ENCODE results near the gene GANC. TPM values are rescaled to one million over a fixed set of nuclear protein-coding genes. Genes with fewer than 3 reads are reported as not detected.

Gene GANC
- total RNA-seq, 2 experiments from 2014 or later: 27.9 to 31.7 TPM

GRCh38 chr15:42352401-42352800 is 79.4 kb downstream of the GANC start:
- TF ChIP-seq, protein P1, sequence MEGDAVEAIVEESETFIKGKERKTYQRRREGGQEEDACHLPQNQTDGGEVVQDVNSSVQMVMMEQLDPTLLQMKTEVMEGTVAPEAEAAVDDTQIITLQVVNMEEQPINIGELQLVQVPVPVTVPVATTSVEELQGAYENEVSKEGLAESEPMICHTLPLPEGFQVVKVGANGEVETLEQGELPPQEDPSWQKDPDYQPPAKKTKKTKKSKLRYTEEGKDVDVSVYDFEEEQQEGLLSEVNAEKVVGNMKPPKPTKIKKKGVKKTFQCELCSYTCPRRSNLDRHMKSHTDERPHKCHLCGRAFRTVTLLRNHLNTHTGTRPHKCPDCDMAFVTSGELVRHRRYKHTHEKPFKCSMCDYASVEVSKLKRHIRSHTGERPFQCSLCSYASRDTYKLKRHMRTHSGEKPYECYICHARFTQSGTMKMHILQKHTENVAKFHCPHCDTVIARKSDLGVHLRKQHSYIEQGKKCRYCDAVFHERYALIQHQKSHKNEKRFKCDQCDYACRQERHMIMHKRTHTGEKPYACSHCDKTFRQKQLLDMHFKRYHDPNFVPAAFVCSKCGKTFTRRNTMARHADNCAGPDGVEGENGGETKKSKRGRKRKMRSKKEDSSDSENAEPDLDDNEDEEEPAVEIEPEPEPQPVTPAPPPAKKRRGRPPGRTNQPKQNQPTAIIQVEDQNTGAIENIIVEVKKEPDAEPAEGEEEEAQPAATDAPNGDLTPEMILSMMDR (conservative IDR thresholded peaks at IDR 0.05; ENCODE audit: low read length): no peak
- TF ChIP-seq EZH2phosphoT487 (IDR thresholded peaks at IDR 0.05; ENCODE audit: borderline replicate concordance, low read depth, low read length): no peak
- POLR2A ChIA-PET: no interaction called here
- CTCF ChIA-PET (ENCODE audit: unreplicated experiment): no interaction called here
- no peaks in the 10 kb centered on the region for H3K9me2 ChIP-seq (ENCODE audit: insufficient read depth, low read length)
- H3K36me3 ChIP-seq (ENCODE audit: insufficient read depth, low read length): peaks cover 4% of the 10 kb centered on the region; the same call in 1 of the 2 replicates
- no peak for DNase-seq (ENCODE audit: low spot score)
- H3K4me1 ChIP-seq (ENCODE audit: insufficient read depth, low read length, poor library complexity, severe bottlenecking): no peaks in the 10 kb centered on the region
- H4K20me1 ChIP-seq (ENCODE audit: insufficient read depth, low read length): no peaks in the 10 kb centered on the region
- intact Hi-C loops (cut with micrococcal nuclease; ENCODE audit: unreplicated experiment): no loop called here
- H3K4me2 ChIP-seq (ENCODE audit: low read length): no peak overlapping the region
- no peaks in the 10 kb centered on the region for H3K79me2 ChIP-seq (ENCODE audit: insufficient read depth, low read depth, low read length)
- H3K27ac ChIP-seq (ENCODE audit: low read depth, low read length, poor library complexity, severe bottlenecking): no peak overlapping the region
- no TSS peak for BruUV-seq (replicated peaks)
- H2AFZ ChIP-seq (ENCODE audit: low read length): no peak overlapping the region
- no peak overlapping the region for H3K4me3 ChIP-seq (ENCODE audit: low read depth, low read length, poor library complexity, severe bottlenecking)
- no peaks in the 10 kb centered on the region for H3K9me3 ChIP-seq (ENCODE audit: low read length)

DNA sequence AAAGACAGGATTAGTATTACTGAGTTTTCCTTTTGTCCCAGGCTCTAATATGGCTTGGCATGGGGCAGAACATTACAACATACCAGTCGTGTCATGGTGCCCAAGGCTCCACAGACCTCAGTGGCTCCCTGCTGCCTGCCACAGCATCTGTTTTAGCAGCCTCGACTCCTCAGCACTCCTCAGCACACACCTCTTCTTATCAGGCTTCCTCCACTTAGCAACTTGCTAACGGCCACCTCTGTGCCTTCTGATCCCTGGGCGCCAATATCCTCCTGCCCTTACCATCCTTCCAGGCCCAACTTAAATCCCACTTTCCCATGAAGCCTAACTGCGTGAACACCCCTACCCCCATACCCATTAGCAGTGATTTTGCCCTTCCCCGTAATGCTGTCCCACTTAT is 80.1 kb downstream of the GANC start:
- no peak for TF ChIP-seq EZH2phosphoT487 (IDR thresholded peaks at IDR 0.05; ENCODE audit: borderline replicate concordance, low read depth, low read length)
- TF ChIP-seq, protein P1 (conservative IDR thresholded peaks at IDR 0.05; ENCODE audit: low read length): no peak
- no TSS peak for BruUV-seq (replicated peaks)
- CTCF ChIA-PET (ENCODE audit: unreplicated experiment): no interaction called here

DNA sequence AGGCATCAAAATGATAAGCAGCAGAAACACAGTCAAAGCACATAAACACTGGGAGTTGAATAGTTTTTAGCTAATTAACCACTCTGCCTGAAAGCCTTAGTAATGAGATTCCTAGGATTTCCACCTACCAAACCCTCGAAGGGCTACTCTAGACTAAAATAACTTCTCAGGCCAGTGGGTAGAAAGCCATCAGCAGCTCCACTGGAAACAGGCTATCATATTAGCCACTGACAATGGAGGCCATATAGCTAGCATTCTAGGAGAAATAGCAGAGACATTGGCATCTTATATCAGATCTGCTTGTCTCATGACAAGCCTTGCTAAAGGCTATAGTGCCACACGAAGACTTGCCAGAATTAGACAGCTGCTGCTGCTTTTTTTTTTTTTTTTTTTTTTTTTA is 81.8 kb downstream of the GANC start:
- no peak for DNase-seq (ENCODE audit: low spot score)
- ChIA-PET CTCF (ENCODE audit: unreplicated experiment) (no interaction called here), POLR2A (interaction anchor here (1.0 kb wide), 1 partner anchor 16 kb away, joined by 7 read pairs; no protein-coding TSS in a partner anchor)
- Histone ChIP-seq H3K79me2 (ENCODE audit: insufficient read depth, low read depth, low read length) (no peaks in the 10 kb centered on the region), H3K9me2 (ENCODE audit: insufficient read depth, low read length) (no peaks in the 10 kb centered on the region), H3K4me3 (ENCODE audit: low read depth, low read length, poor library complexity, severe bottlenecking) (no peak overlapping the region), H4K20me1 (ENCODE audit: insufficient read depth, low read length) (no peaks in the 10 kb centered on the region), H3K36me3 (ENCODE audit: insufficient read depth, low read length) (peaks cover 4% of the 10 kb centered on the region; the same call in 1 of the 2 replicates), H2AFZ (ENCODE audit: low read length) (no peak overlapping the region), H3K27ac (ENCODE audit: low read depth, low read length, poor library complexity, severe bottlenecking) (no peak overlapping the region), H3K4me1 (ENCODE audit: insufficient read depth, low read length, poor library complexity, severe bottlenecking) (peaks cover 3% of the 10 kb centered on the region), H3K4me2 (ENCODE audit: low read length) (no peak overlapping the region), H3K9me3 (ENCODE audit: low read length) (no peaks in the 10 kb centered on the region)
- intact Hi-C loops (cut with micrococcal nuclease; ENCODE audit: unreplicated experiment): no loop called here
- BruUV-seq (replicated peaks): no TSS peak
- TF ChIP-seq, protein P1 (conservative IDR thresholded peaks at IDR 0.05; ENCODE audit: low read length): no peak
- no peak for TF ChIP-seq EZH2phosphoT487 (IDR thresholded peaks at IDR 0.05; ENCODE audit: borderline replicate concordance, low read depth, low read length)

More for the DNA sequence above, 80.1 kb downstream of the GANC start:
- Histone ChIP-seq H3K36me3 (ENCODE audit: insufficient read depth, low read length) (peaks cover 4% of the 10 kb centered on the region; the same call in 1 of the 2 replicates), H2AFZ (ENCODE audit: low read length) (no peak overlapping the region), H3K4me3 (ENCODE audit: low read depth, low read length, poor library complexity, severe bottlenecking) (no peak overlapping the region), H3K79me2 (ENCODE audit: insufficient read depth, low read depth, low read length) (no peaks in the 10 kb centered on the region), H3K4me2 (ENCODE audit: low read length) (no peak overlapping the region), H3K4me1 (ENCODE audit: insufficient read depth, low read length, poor library complexity, severe bottlenecking) (no peaks in the 10 kb centered on the region), H3K9me3 (ENCODE audit: low read length) (no peaks in the 10 kb centered on the region), H4K20me1 (ENCODE audit: insufficient read depth, low read length) (no peaks in the 10 kb centered on the region), H3K27ac (ENCODE audit: low read depth, low read length, poor library complexity, severe bottlenecking) (no peak overlapping the region), H3K9me2 (ENCODE audit: insufficient read depth, low read length) (no peaks in the 10 kb centered on the region)
- intact Hi-C loops (cut with micrococcal nuclease; ENCODE audit: unreplicated experiment): no loop called here
- POLR2A ChIA-PET: interaction anchor here (0.5 kb wide), 1 partner anchor 777 kb away, joined by 3 read pairs; no protein-coding TSS in a partner anchor
- no peak for DNase-seq (ENCODE audit: low spot score)
